ENCODE data around the gene CD274.

The CD274 gene

GRCh38 chr9:5446451-5447236, 3.7 kb upstream of the CD274 start:
- no peak for TF ChIP-seq EZH2 (IDR thresholded peaks at IDR 0.05; ENCODE audit: borderline replicate concordance, low read length)
- no peak for TF ChIP-seq CTCF (IDR thresholded peaks at IDR 0.05; ENCODE audit: low read length)
- H2AFZ ChIP-seq (ENCODE audit: low read length) = no peak overlapping the region

GRCh38 chr9:5447337-5447736, 3.0 kb upstream of the CD274 start:
- H3K4me2 ChIP-seq (ENCODE audit: low read length) = no peak overlapping the region
- H2AFZ ChIP-seq (ENCODE audit: low read length) = no peak overlapping the region
- TF ChIP-seq CTCF (IDR thresholded peaks at IDR 0.05; ENCODE audit: low read length) = no peak
- no peak for TF ChIP-seq EZH2 (IDR thresholded peaks at IDR 0.05; ENCODE audit: borderline replicate concordance, low read length)
- no peaks in the 10 kb centered on the region for H3K9me3 ChIP-seq (ENCODE audit: low read length)
- no peaks in the 10 kb centered on the region for H4K20me1 ChIP-seq (ENCODE audit: insufficient read depth, low read length)
- H3K79me2 ChIP-seq (ENCODE audit: insufficient read depth, low read length) = no peaks in the 10 kb centered on the region
- H3K4me3 ChIP-seq (ENCODE audit: low read depth, low read length, poor library complexity, severe bottlenecking) = no peak overlapping the region
- H3K36me3 ChIP-seq (ENCODE audit: insufficient read depth, low read length) = no peaks in the 10 kb centered on the region
- no peak overlapping the region for H3K27ac ChIP-seq (ENCODE audit: low read depth, low read length, poor library complexity, severe bottlenecking)
- H3K9me2 ChIP-seq (ENCODE audit: low read depth, low read length) = no peaks in the 10 kb centered on the region
- H3F3A ChIP-seq (ENCODE audit: insufficient read depth, low read length) = no peaks in the 10 kb centered on the region
- no peak overlapping the region for H3K9ac ChIP-seq (ENCODE audit: low read length)
- H3K4me1 ChIP-seq (ENCODE audit: insufficient read depth, low read length, severe bottlenecking) = peaks cover 19% of the 10 kb centered on the region
- no peaks in the 10 kb centered on the region for H3K27me3 ChIP-seq (ENCODE audit: insufficient read depth, low read length)

More at GRCh38 chr9:5446451-5447236, 3.7 kb upstream of the CD274 start:
- Histone ChIP-seq H3K27ac (ENCODE audit: low read depth, low read length, poor library complexity, severe bottlenecking) (no peak overlapping the region), H3F3A (ENCODE audit: insufficient read depth, low read length) (no peaks in the 10 kb centered on the region), H3K4me3 (ENCODE audit: low read depth, low read length, poor library complexity, severe bottlenecking) (no peak overlapping the region), H3K4me2 (ENCODE audit: low read length) (no peak overlapping the region), H3K27me3 (ENCODE audit: insufficient read depth, low read length) (no peaks in the 10 kb centered on the region), H3K9me2 (ENCODE audit: low read depth, low read length) (no peaks in the 10 kb centered on the region), H4K20me1 (ENCODE audit: insufficient read depth, low read length) (no peaks in the 10 kb centered on the region), H3K4me1 (ENCODE audit: insufficient read depth, low read length, severe bottlenecking) (peaks cover 19% of the 10 kb centered on the region), H3K9ac (ENCODE audit: low read length) (no peak overlapping the region), H3K36me3 (ENCODE audit: insufficient read depth, low read length) (no peaks in the 10 kb centered on the region), H3K9me3 (ENCODE audit: low read length) (no peaks in the 10 kb centered on the region), H3K79me2 (ENCODE audit: insufficient read depth, low read length) (no peaks in the 10 kb centered on the region)

GRCh38 chr9:5448016-5448415, 2.3 kb upstream of the CD274 start:
- no peak overlapping the region for H3K4me2 ChIP-seq (ENCODE audit: low read length)
- no peak overlapping the region for H3K27ac ChIP-seq (ENCODE audit: low read depth, low read length, poor library complexity, severe bottlenecking)
- no peak for TF ChIP-seq EZH2 (IDR thresholded peaks at IDR 0.05; ENCODE audit: borderline replicate concordance, low read length)
- no peak for TF ChIP-seq CTCF (IDR thresholded peaks at IDR 0.05; ENCODE audit: low read length)
- H3K79me2 ChIP-seq (ENCODE audit: insufficient read depth, low read length) = no peaks in the 10 kb centered on the region
- H3F3A ChIP-seq (ENCODE audit: insufficient read depth, low read length) = no peaks in the 10 kb centered on the region
- no peaks in the 10 kb centered on the region for H3K9me2 ChIP-seq (ENCODE audit: low read depth, low read length)
- H3K9me3 ChIP-seq (ENCODE audit: low read length) = no peaks in the 10 kb centered on the region
- H3K27me3 ChIP-seq (ENCODE audit: insufficient read depth, low read length) = no peaks in the 10 kb centered on the region
- no peak overlapping the region for H3K9ac ChIP-seq (ENCODE audit: low read length)
- H3K4me3 ChIP-seq (ENCODE audit: low read depth, low read length, poor library complexity, severe bottlenecking) = no peak overlapping the region
- no peaks in the 10 kb centered on the region for H4K20me1 ChIP-seq (ENCODE audit: insufficient read depth, low read length)
- H3K4me1 ChIP-seq (ENCODE audit: insufficient read depth, low read length, severe bottlenecking) = peaks cover 19% of the 10 kb centered on the region
- no peak overlapping the region for H2AFZ ChIP-seq (ENCODE audit: low read length)
- H3K36me3 ChIP-seq (ENCODE audit: insufficient read depth, low read length) = no peaks in the 10 kb centered on the region

All from OCI-LY1 (cell line).